Medulla oblongata (tissue), 1 donor: ENCODE data around the gene NTN4.
"Not testable (repeated sequence)": the region's sequence is repeated elsewhere in the genome, so short reads cannot be mapped to it uniquely, and the experiment has no call there.

Source experiments
- DNase-seq: peaks from one replicate; pipeline ENCODE4 v3.0.0-alpha.2; 2015; ENCODE audit errors: extremely low spot score

Gene NTN4

DNA sequence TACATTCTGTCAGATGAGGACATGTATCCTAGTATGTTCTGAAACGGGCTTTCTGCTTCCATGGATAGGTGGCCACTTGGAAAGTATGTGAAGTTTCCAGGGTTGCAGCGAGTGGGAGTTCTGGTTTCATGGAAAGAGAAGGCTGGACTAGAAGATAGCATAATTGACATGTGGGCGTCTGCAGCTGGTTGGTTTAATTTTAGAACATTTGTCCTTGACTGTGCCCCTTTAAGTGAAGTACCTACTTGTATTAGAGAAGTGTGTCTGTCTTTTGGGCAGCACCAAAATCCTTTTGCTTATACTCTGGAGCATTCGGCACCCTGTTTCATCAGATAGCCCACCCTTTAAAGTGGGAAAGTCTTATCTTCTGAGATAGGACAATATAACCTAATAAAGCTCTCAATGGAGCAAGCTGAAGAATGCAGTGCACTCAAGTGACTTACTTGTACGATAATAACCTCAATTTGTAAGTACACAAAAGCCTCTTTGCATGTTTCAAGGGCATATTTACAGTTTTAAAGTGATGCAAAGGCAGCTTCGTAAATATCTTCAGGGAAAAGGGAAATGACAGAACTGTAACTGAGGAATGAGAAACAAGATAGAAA, 35.2 kb downstream of the NTN4 start:
- DNase-seq, result no peak

GRCh38 chr12:95746062-95746461, 44.5 kb downstream of the NTN4 start:
- not testable (repeated sequence) for DNase-seq

DNA sequence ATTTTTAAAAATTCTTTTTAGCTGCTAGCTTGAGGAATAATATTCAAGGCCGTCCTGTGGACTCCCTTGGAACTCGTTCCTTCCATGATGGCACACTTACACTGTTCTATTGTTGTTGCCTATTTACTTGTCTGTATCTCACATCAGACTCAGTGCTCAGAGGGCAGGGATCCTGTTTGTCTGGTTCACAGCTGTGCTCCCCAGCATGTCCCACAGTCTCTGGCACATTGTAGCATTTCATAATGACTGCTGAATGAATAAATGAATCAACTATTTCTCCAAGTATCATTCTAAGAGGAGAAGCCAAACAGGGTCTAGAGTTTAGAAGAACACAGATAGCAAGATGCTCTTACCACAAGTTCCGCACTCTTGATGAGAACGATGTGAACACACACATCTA, 48.0 kb downstream of the NTN4 start:
- peak; percentile 52 for DNase-seq

DNA sequence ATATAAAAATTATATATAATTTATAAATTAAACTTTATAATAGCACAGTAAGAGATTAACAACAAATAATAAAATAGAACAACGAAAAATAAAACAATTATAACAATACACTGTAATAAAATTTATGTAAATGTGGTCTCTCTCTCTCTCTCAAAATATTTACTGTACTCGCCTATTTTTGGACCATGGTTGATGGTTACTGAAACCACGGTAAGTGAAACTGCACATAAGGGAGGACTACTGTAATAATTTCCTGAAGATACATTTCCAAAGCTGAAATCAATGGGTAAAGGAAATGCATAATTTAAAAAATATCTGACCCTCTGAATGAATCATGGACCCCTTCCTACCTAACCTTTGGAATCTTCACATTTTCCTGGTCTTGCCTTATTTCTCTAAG, 48.9 kb downstream of the NTN4 start:
- no peak for DNase-seq

DNA sequence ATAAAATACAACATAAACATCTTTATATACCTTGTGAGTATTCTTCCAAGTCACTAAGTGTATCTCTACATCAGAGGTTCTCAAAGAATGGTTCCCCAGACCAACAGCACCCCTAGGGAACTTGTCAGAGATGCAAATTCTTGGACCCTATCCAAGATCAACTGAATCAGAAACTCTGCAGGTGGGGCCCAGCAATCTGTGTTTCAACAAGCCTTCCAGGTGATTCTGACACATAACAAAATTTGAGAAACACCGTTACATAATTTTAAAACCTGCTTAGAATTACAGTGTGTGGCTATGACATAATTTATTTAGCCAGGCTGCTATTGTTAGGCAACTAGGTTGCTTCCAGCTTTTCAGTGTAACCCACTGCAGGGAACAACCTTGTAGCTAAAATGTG, 49.8 kb downstream of the NTN4 start:
- no peak for DNase-seq

DNA sequence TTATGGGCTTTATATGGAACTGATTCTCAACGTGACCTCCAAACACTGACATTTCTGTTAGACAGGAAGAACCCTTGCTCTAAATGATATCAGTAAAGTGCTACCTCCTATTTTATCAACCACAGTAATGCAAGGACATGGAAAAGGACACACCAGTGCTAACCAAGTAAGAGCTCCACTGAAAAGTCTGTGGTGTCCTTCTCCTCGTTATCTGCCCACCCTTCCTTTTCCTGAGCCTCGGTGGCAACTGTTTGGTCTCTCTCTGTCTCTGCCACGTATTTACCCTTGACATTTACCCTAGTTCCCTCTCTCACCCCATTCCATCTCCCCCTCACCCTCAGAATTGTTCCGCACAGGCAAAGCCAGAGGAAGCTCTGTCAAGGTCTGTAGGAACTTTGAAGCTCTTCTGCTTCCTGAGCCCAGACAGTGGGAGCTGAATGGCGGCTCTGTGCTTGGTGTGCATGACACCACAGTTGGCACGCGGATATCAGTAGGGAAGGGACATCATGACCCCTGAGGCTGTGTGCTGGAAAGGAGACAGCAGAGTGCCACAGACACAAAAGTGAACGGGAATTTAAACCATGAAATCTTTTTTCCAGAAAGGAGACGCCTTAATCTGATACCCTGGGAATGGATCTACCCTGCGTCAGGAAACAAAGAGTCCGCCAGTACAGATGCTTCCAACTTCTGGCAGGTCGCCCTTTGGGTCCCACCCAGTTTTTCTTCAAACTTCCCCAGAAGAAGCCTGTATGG, 50.8 kb downstream of the NTN4 start:
- no peak for DNase-seq

DNA sequence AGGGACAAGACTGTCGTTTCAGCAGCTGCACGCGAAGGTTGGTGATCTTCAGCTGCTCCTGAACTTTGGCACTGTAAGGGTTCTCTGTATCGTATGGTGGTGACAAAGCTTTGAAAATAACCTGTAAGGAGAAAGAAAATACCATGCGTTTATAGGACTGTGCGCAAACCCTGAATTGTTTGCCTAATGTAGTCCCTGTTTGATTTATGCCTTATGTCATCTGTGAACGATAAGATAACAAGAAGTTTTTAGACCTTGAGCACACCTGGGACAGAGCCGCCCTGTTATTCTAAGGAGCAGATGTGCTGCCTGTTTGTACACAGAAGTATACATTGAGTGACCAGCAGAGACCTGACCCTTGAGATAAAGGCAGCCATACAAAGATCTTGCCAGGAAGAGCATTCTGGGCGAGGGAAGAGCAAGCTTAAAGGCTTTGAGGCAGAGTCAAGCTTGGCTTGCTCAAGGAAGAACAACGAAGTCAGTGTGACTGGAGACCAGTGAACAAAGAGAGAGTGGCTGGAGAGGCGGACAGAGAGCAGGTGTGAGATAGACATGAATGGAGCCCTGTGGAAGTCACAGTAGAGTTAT, 52.4 kb downstream of the NTN4 start:
- no peak for DNase-seq

GRCh38 chr12:95736631-95737030, 53.9 kb downstream of the NTN4 start:
- no peak for DNase-seq

DNA sequence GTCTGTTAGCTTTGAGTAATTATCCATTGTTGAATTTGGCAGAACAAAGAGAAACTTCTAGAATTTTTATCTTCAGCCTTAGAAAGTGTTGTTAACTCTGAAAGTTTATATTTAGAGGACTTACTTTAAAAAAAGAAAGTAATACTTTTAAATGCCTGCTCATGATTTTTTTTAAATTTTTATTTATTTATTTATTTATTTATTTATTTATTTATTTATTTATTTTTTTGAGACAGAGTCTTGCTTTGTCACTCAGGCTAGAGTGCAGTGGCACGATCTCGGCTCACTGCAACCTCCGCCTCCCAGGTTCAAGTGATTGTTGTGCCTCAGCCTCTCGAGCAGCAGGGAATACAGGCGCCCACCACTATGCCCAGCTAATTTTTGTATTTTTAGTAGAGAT, 54.8 kb downstream of the NTN4 start:
- DNase-seq, result not testable (repeated sequence)

DNA sequence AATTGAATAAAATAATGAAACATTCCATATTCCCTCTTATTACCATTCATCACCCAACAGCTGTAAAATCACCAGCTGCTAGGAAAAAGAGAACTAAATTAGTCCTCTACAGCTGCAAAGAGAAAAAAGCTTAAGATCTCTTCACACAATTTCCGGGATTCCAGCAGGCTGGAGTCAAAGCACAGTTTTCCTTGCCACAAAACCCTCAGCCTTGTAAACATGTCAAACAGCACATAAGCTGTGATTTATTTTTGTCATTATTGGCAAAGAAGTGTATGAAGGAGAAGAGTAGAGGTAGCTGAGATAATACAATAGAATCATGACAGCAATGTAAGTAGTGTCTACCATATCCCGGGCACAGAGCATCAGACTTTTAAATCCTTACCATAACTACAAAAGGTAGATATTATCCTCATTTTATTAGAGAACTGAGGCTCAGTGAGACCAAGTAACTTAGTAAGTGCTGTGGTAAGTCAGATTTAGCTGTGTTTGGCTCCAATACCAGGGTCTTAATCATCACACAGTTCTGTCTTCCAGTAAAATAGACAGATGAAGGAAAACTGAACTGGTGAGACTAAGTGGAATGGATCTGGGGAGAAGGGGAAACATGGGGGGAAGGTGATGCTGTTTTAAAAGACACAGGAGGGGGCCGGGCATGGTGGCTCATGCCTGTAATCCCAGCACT, 57.3 kb downstream of the NTN4 start:
- DNase-seq, result no peak

- no peak for DNase-seq
Measured at GRCh38 chr12:95731519-95731958, 59.0 kb downstream of the NTN4 start.

- DNase-seq, result no peak
Measured at GRCh38 chr12:95730457-95730856, 60.1 kb downstream of the NTN4 start.

- DNase-seq, result no peak
Measured at GRCh38 chr12:95726903-95727302, 63.7 kb downstream of the NTN4 start.

DNA sequence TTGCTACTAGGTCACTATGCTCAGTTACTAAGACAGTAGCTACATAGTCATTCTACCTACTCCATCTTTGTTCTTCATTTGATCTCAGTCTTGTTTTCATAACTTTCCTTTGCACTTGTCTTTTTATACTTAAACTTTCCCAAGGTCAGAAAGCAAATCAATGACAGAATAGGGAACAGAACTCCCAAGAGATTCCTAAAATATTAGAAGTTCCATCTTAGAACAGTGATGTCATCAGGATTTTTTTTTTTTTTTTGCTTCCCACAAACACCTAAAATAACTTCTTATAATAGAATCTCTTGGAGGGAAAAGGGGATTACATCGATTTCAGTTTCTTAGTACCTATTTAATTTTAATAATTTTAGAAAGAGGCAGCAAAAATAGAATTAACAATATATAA, 65.8 kb downstream of the NTN4 start:
- no peak for DNase-seq

DNA sequence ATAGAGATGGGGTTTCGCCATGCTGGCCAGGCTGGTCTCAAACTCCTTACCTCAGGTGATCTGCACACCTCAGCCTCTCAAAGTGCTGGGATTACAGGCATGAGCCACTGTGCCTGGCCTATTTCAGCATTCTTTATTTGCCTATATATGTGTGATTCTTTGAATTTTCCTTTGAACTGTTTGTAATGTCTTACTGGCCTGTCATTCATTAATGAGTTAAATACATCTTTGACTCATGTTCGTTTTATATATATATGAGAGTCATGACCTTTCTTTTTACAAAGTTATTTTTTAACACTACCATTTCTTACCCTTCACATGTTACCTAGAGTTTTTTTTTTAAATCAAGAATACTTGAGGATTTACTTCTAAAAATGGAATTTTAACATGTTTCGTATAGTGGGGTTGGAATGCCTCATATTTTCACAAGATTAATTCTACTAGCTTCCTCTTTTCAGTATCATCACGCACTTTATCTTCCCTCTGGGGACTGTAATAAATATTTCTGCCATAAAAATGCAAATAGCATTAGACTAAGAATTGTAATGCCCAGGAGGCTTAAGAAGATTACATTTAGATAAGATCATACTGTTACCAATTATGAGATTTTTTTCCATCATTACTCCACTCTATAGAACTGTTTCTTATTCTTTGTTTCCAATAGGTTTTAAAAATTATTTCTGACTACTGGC, 66.7 kb downstream of the NTN4 start:
- no peak for DNase-seq

DNA sequence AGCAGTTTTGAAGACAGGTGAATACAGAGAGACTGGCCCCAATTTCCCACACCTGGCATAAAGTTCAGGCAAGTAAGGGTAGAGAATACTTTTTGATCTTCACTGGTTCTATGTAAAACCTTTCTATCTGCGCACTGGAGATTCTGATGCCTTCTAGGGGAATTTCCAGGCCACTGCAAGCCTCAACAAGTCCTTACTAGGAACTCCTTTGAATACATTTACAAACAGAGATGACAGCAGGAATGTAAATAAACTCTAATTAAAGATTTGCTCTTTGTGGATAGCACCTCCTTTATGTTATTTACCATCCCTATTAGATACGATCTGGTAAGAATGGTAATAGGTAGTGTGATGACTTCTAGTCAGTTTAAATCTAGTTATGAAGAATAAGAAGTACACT, 69.2 kb downstream of the NTN4 start:
- DNase-seq, result no peak

GRCh38 chr12:95720146-95720545, 70.4 kb downstream of the NTN4 start:
- DNase-seq, result no peak

DNA sequence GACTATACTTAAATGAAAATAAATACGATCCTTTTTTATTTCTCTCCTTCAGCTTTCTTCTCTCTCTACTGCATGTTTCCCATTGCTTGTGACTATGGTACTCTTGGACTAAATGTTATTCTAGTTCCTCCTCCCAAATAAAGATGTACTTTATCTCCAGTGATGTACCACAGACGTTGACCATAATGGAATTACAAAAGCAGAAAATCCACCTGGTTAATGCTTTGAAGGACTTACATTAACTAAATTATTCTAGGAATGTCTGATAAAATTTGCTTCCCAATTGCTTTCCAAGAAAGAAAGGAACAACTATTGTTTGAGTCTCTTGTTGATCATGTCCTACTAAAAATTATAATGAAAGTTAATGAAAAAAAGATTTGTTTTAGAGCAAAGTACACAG, 71.8 kb downstream of the NTN4 start:
- DNase-seq, result no peak

DNA sequence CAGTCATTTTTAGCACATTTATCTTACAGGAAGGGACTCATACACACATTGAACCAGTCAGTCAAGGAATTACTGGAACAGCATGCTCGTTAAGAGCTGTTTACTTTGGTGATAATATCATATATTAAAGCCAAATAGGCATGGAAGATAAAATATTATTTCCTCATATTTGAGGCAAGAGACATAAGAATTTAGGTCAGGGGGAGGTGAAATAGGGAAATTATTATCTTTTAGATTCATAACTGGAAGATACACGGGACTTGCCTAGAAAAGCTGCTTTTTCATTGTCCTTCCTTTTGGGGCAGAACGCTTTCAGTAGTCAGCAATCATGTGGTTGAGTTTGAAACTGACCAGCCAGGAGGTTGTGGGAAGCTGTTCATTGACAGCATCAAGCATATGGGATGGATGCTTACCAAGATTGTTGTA, 72.5 kb downstream of the NTN4 start:
- no peak for DNase-seq

DNA sequence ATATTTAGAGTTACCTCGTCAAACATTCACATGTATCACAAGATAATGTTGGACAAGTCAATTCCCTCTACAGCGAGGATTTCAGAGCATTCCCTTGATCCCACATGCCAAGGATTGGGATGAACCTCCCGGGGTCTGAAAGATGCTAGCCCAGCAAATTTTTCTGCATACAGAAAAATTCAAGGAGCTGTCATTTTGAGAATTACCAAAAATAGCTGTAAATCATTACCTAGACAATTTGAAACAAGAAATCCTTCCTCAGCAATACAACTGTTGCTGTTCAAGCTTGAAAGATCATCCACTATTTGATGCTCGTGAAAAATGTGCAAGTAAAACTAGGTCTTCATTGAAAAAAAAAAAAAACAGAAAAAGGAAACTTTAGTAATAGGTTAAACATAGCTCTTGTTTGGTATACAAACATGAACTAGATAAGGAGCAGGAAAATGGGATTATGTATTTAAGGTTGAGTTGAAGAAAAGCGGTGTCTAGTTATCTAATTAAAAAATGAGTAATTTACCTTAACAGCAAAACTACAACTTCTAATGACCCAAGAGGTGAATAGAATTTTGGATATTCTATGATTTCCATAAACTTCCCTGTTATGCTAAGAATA, 73.1 kb downstream of the NTN4 start:
- no peak for DNase-seq

DNA sequence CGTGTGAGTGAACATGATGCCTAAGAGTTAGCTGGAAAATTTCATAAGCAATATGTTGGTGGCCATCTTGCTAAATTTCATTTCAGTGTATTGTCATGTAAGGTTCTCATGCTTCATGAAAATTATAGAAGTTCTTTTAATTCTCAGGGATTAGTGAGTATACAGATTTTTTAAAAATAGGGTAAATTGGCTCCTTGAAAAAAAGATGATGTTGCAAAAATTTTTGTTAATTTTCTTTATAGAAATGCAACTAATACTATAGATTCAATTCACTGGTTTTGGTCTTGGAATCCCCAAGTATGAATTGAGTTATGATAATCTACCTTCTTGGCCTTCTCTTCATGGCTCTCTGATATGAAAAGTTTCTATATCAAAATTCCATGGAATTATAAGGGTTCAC, 75.4 kb downstream of the NTN4 start:
- no peak for DNase-seq

DNA sequence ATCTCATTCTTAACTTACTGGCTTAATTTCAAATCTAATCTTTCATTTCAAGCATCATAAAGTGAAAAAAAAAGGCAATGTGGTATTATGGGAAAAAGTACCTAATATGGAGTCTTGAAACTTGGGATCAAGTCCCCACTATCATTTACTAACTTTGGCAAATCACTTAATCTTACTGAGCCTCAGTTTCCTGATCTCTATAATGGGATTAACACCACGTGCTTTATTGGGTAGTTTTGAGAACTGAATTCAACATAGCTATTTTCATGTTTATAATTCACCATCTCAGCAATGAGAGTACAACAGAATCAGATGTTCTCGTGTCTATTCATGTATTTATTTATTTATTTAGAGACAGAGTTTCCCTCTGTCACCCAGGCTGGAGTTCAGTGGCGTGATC, 78.3 kb downstream of the NTN4 start:
- DNase-seq, result no peak
